Kidney epithelial cell (primary cell): ENCODE results near the gene CHCHD3. TPM values are rescaled to one million over a fixed set of nuclear protein-coding genes. Genes with fewer than 3 reads are reported as not detected.

Experiments
- DNase-seq: peaks from one replicate; pipeline ENCODE4 v3.0.0-alpha.2; 2010; ENCODE audit warnings: low read depth
- H3K27me3 ChIP-seq: 2 replicates; pipeline ENCODE4 v1.6.0; 2011; ENCODE audit warnings: low read length; ENCODE audit not compliant: control insufficient read depth, insufficient read depth
- H3K36me3 ChIP-seq: 2 replicates; pipeline ENCODE4 v1.5.1; 2011; ENCODE audit warnings: low read length; ENCODE audit not compliant: control insufficient read depth, insufficient read depth
- H3K4me3 ChIP-seq: 2 replicates; pipeline ENCODE4 v1.5.1; 2011; ENCODE audit warnings: low read depth, mild to moderate bottlenecking, control low read depth, low read length
- CTCF ChIP-seq: IDR thresholded peaks from 2 replicates; pipeline ENCODE4 v1.5.1; 2011; ENCODE audit warnings: mild to moderate bottlenecking, moderate library complexity, low read length, control low read depth, inconsistent platforms; ENCODE audit not compliant: insufficient read depth, poor library complexity, severe bottlenecking
- total RNA-seq: library from RNA; depleted of rRNA; stranded (reverse); fragments of >200 nt; gene quantifications from 2 replicates; pipeline ENCODE4 v1.2.3, GENCODE V29; 2015

CHCHD3 gene
- total RNA-seq, 1 donor from 2014 or later = 119 TPM

GRCh38 chr7:132861940-132862554 lies 219.8 kb downstream of the CHCHD3 start:
- no peak overlapping the region for H3K4me3 ChIP-seq
- DNase-seq = no peak
- H3K27me3 ChIP-seq = no peaks in the 10 kb centered on the region
- no peaks in the 10 kb centered on the region for H3K36me3 ChIP-seq
- no peak for TF ChIP-seq CTCF

- Histone ChIP-seq H3K27me3 (no peaks in the 10 kb centered on the region), H3K4me3 (no peak overlapping the region), H3K36me3 (no peaks in the 10 kb centered on the region)
- TF ChIP-seq CTCF = no peak
- no peak for DNase-seq
Observed at GRCh38 chr7:132861424-132861823, 220.5 kb downstream of the CHCHD3 start.

- no peak for TF ChIP-seq CTCF
- H3K4me3 ChIP-seq = no peak overlapping the region
Observed at GRCh38 chr7:132859199-132859598, 222.7 kb downstream of the CHCHD3 start.

GRCh38 chr7:132858760-132859159 lies 223.1 kb downstream of the CHCHD3 start:
- Histone ChIP-seq H3K4me3 (no peak overlapping the region), H3K27me3 (no peaks in the 10 kb centered on the region), H3K36me3 (no peaks in the 10 kb centered on the region)
- no peak for DNase-seq
- no peak for TF ChIP-seq CTCF

More at GRCh38 chr7:132859199-132859598, 222.7 kb downstream of the CHCHD3 start:
- H3K36me3 ChIP-seq = no peaks in the 10 kb centered on the region
- H3K27me3 ChIP-seq = no peaks in the 10 kb centered on the region
- DNase-seq = no peak

- no peak for TF ChIP-seq CTCF
- DNase-seq = no peak
- no peaks in the 10 kb centered on the region for H3K36me3 ChIP-seq
- H3K4me3 ChIP-seq = no peak overlapping the region
- H3K27me3 ChIP-seq = no peaks in the 10 kb centered on the region
Observed at GRCh38 chr7:132858251-132858650, 223.6 kb downstream of the CHCHD3 start.

GRCh38 chr7:132857703-132858102 lies 224.2 kb downstream of the CHCHD3 start:
- Histone ChIP-seq H3K36me3 (no peaks in the 10 kb centered on the region), H3K4me3 (no peak overlapping the region), H3K27me3 (no peaks in the 10 kb centered on the region)
- no peak for DNase-seq
- TF ChIP-seq CTCF = no peak
